Parathyroid adenoma (tissue), 2 donors: ENCODE measurements around the gene TFB1M.

Experiments
- H2AFZ ChIP-seq: fragments of 300-600 bp; sonication (generic); one replicate; pipeline ENCODE4 v1.7.0; 2017; ENCODE audit warnings: antibody characterized with exemption, mild to moderate bottlenecking
- H3K27ac ChIP-seq: fragments of 300-600 bp; sonication (generic); one replicate; pipeline ENCODE4 v1.7.0; 2017
- H3K27me3 ChIP-seq: fragments of 300-600 bp; sonication (generic); one replicate; pipeline ENCODE4 v1.7.0; 2017; ENCODE audit warnings: low read length; ENCODE audit not compliant: control insufficient read depth, insufficient read depth
- H3K36me3 ChIP-seq: fragments of 300-600 bp; sonication (generic); one replicate; pipeline ENCODE4 v1.7.0; 2017; ENCODE audit warnings: low read length; ENCODE audit not compliant: control insufficient read depth, insufficient read depth
- H3K4me1 ChIP-seq: fragments of 300-600 bp; sonication (generic); one replicate; pipeline ENCODE4 v1.7.0; 2017; ENCODE audit warnings: control low read depth
- H3K4me2 ChIP-seq: fragments of 300-600 bp; sonication (generic); one replicate; pipeline ENCODE4 v1.7.0; 2017; ENCODE audit warnings: low read length
- H3K4me3 ChIP-seq: fragments of 300-600 bp; sonication (generic); one replicate; pipeline ENCODE4 v1.7.0; 2017; ENCODE audit warnings: low read depth, low read length
- H3K79me2 ChIP-seq: fragments of 300-600 bp; sonication (generic); one replicate; pipeline ENCODE4 v1.7.0; 2017; ENCODE audit warnings: control low read depth
- H3K9ac ChIP-seq: fragments of 300-600 bp; sonication (generic); one replicate; pipeline ENCODE4 v1.7.0; 2017; ENCODE audit warnings: mild to moderate bottlenecking
- H3K9me3 ChIP-seq: fragments of 300-600 bp; sonication (generic); one replicate; pipeline ENCODE4 v1.7.0; 2017; ENCODE audit warnings: low read length; ENCODE audit not compliant: control insufficient read depth
- CTCF ChIP-seq: fragments of 300-600 bp; sonication (generic); IDR thresholded peaks from one replicate; pipeline ENCODE4 v1.7.0; 2017; ENCODE audit warnings: antibody characterized with exemption, mild to moderate bottlenecking
- donor health status: primary hyperparathyroidism.

TFB1M gene

GRCh38 chr6:155241966-155242365 lies 72.3 kb downstream of the TFB1M start:
- no peak overlapping the region for H3K27ac ChIP-seq
- H2AFZ ChIP-seq: no peak overlapping the region

GRCh38 chr6:155240905-155241600 lies 73.2 kb downstream of the TFB1M start:
- H3K79me2 ChIP-seq: no peaks in the 10 kb centered on the region
- H3K9me3 ChIP-seq: no peaks in the 10 kb centered on the region
- H3K4me1 ChIP-seq: no peaks in the 10 kb centered on the region
- H3K4me3 ChIP-seq: no peak overlapping the region
- no peaks in the 10 kb centered on the region for H3K36me3 ChIP-seq
- no peak overlapping the region for H2AFZ ChIP-seq
- H3K4me2 ChIP-seq: no peak overlapping the region
- no peak overlapping the region for H3K27ac ChIP-seq
- no peaks in the 10 kb centered on the region for H3K27me3 ChIP-seq
- H3K9ac ChIP-seq: no peak overlapping the region
- TF ChIP-seq CTCF: no peak

More at GRCh38 chr6:155241966-155242365, 72.3 kb downstream of the TFB1M start:
- Histone ChIP-seq H3K36me3 (no peaks in the 10 kb centered on the region), H3K4me2 (no peak overlapping the region), H3K79me2 (no peaks in the 10 kb centered on the region), H3K4me1 (no peaks in the 10 kb centered on the region), H3K9me3 (no peaks in the 10 kb centered on the region), H3K9ac (no peak overlapping the region), H3K27me3 (no peaks in the 10 kb centered on the region), H3K4me3 (no peak overlapping the region)
- TF ChIP-seq CTCF: no peak

GRCh38 chr6:155237613-155238012 lies 76.7 kb downstream of the TFB1M start:
- H3K27ac ChIP-seq: no peak overlapping the region
- H3K27me3 ChIP-seq: no peaks in the 10 kb centered on the region
- TF ChIP-seq CTCF: no peak
- no peaks in the 10 kb centered on the region for H3K36me3 ChIP-seq
- H3K9me3 ChIP-seq: no peaks in the 10 kb centered on the region
- no peak overlapping the region for H3K4me3 ChIP-seq
- no peaks in the 10 kb centered on the region for H3K4me1 ChIP-seq
- no peak overlapping the region for H3K4me2 ChIP-seq
- no peaks in the 10 kb centered on the region for H3K79me2 ChIP-seq
- H2AFZ ChIP-seq: no peak overlapping the region
- no peak overlapping the region for H3K9ac ChIP-seq

- no peak overlapping the region for H3K4me2 ChIP-seq
- no peaks in the 10 kb centered on the region for H3K36me3 ChIP-seq
- H2AFZ ChIP-seq: no peak overlapping the region
- no peak overlapping the region for H3K4me3 ChIP-seq
- no peaks in the 10 kb centered on the region for H3K4me1 ChIP-seq
- no peaks in the 10 kb centered on the region for H3K27me3 ChIP-seq
- H3K9me3 ChIP-seq: no peaks in the 10 kb centered on the region
- H3K27ac ChIP-seq: no peak overlapping the region
- no peaks in the 10 kb centered on the region for H3K79me2 ChIP-seq
- TF ChIP-seq CTCF: no peak
- H3K9ac ChIP-seq: no peak overlapping the region
These were observed 79.2 kb downstream of the TFB1M start for GRCh38 chr6:155235087-155235486.

DNA sequence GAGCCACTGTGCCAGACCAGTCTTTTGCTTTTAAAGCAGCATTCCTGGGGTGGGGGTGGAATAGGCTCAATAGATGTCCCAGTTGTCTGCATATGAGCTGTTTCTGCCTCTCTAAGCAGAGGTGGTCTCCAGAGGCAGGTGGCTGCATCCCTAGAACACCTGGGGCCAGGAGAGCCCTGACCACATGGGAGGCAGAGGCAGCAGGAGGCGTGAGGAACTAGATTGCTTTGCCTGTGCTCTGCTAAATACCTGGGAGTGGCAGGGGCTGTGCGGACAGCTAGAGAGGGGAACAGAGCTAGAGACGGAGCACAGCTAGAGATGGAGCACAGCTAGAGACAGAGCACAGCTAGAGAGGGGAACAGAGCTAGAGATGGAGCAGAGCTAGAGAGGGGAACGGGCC lies 79.6 kb downstream of the TFB1M start:
- Histone ChIP-seq H3K79me2 (no peaks in the 10 kb centered on the region), H3K36me3 (no peaks in the 10 kb centered on the region), H3K9ac (no peak overlapping the region), H3K4me2 (no peak overlapping the region), H3K4me3 (no peak overlapping the region), H3K27me3 (no peaks in the 10 kb centered on the region), H3K9me3 (no peaks in the 10 kb centered on the region), H3K27ac (no peak overlapping the region), H3K4me1 (no peaks in the 10 kb centered on the region), H2AFZ (no peak overlapping the region)
- no peak for TF ChIP-seq CTCF
